ENCODE measurements around the gene HMGN2. TPM values are rescaled to one million over a fixed set of nuclear protein-coding genes. Genes with fewer than 3 reads are reported as not detected.

HMGN2 gene
- total RNA-seq, 1 donor = 223 TPM

DNA sequence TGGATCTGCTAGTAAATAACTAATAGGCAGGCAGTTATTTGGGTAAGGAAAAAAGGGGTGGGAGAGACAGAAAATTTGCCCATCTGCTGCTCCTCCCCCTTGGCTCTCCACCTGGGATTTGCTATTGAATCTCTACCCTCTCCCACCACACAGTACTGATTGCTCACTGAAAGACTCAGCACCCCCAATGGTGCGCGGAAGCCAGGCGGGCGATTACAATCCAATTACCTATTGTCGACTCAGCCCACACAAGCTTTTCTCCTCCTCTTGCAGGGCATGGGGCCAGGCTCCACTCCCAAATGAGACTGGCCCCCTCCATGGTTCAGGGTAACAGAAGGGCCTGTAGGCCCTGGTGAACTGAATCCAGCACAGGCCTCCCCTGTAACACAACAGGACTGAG lies 2.7 kb upstream of the HMGN2 start:
- DNase-seq (ENCODE audit: low read depth) = no peak
- H3K4me3 ChIP-seq (ENCODE audit: low read depth, low read length) = no peak overlapping the region
- TF ChIP-seq, protein P1, sequence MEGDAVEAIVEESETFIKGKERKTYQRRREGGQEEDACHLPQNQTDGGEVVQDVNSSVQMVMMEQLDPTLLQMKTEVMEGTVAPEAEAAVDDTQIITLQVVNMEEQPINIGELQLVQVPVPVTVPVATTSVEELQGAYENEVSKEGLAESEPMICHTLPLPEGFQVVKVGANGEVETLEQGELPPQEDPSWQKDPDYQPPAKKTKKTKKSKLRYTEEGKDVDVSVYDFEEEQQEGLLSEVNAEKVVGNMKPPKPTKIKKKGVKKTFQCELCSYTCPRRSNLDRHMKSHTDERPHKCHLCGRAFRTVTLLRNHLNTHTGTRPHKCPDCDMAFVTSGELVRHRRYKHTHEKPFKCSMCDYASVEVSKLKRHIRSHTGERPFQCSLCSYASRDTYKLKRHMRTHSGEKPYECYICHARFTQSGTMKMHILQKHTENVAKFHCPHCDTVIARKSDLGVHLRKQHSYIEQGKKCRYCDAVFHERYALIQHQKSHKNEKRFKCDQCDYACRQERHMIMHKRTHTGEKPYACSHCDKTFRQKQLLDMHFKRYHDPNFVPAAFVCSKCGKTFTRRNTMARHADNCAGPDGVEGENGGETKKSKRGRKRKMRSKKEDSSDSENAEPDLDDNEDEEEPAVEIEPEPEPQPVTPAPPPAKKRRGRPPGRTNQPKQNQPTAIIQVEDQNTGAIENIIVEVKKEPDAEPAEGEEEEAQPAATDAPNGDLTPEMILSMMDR (IDR thresholded peaks at IDR 0.05; ENCODE audit: insufficient read depth, low read depth, low read length) = no peak

- TF ChIP-seq, protein P1 (IDR thresholded peaks at IDR 0.05; ENCODE audit: insufficient read depth, low read depth, low read length) = no peak
- DNase-seq (ENCODE audit: low read depth) = no peak
- peak overlapping the region; percentile 74 for H3K4me3 ChIP-seq (ENCODE audit: low read depth, low read length)
These were observed 1.3 kb upstream of the HMGN2 start for GRCh38 chr1:26470878-26471497.

- peak overlapping the region; percentile 74 for H3K4me3 ChIP-seq (ENCODE audit: low read depth, low read length)
- peak; percentile 75 for DNase-seq (ENCODE audit: low read depth)
These were observed 531 bp upstream of the HMGN2 start for GRCh38 chr1:26471498-26472319.

GRCh38 chr1:26472901-26473845 lies 933 bp downstream of the HMGN2 start:
- peak overlapping the region; percentile 74 for H3K4me3 ChIP-seq (ENCODE audit: low read depth, low read length)
- TF ChIP-seq, protein P1 (IDR thresholded peaks at IDR 0.05; ENCODE audit: insufficient read depth, low read depth, low read length) = no peak

More at GRCh38 chr1:26471498-26472319, 531 bp upstream of the HMGN2 start:
- TF ChIP-seq, protein P1 (IDR thresholded peaks at IDR 0.05; ENCODE audit: insufficient read depth, low read depth, low read length) = no peak

GRCh38 chr1:26474818-26475217 lies 2.6 kb downstream of the HMGN2 start:
- H3K4me3 ChIP-seq (ENCODE audit: low read depth, low read length) = no peak overlapping the region
- DNase-seq (ENCODE audit: low read depth) = no peak
- TF ChIP-seq, protein P1 (IDR thresholded peaks at IDR 0.05; ENCODE audit: insufficient read depth, low read depth, low read length) = no peak

More at GRCh38 chr1:26472901-26473845, 933 bp downstream of the HMGN2 start:
- DNase-seq (ENCODE audit: low read depth) = peak; percentile 96

GRCh38 chr1:26475989-26476388 lies 3.7 kb downstream of the HMGN2 start:
- no peak for DNase-seq (ENCODE audit: low read depth)
- TF ChIP-seq, protein P1 (IDR thresholded peaks at IDR 0.05; ENCODE audit: insufficient read depth, low read depth, low read length) = no peak
- H3K4me3 ChIP-seq (ENCODE audit: low read depth, low read length) = no peak overlapping the region
